GM15510 (cell line): ENCODE results near the gene POFUT1.

Experiments used
- POLR2A ChIP-seq: IDR thresholded peaks from 3 replicates; pipeline ENCODE4 v1.6.1; 2011; ENCODE audit warnings: borderline replicate concordance; ENCODE audit not compliant: insufficient read length; ENCODE audit errors: extremely low read depth

The POFUT1 gene

GRCh38 chr20:32207626-32208498, at the start of gene POFUT1, which contains the start of gene PLAGL2:
TSS of gene POFUT1 (plus strand) at chr20:32207880. CDS start at chr20:32207942, 62 bp downstream.
TSS of gene PLAGL2 (minus strand) at chr20:32207743. CDS start at chr20:32202178, 5,565 bp downstream.
- peak; percentile 92 for TF ChIP-seq POLR2A

GRCh38 chr20:32158351-32158750, 49.3 kb upstream of the POFUT1 start:
- no peak for TF ChIP-seq POLR2A

- TF ChIP-seq POLR2A: no peak
These were observed 48.6 kb upstream of the POFUT1 start for GRCh38 chr20:32158943-32159660.

GRCh38 chr20:32159766-32160221, 47.9 kb upstream of the POFUT1 start:
- TF ChIP-seq POLR2A: no peak

- TF ChIP-seq POLR2A: no peak
These were observed 47.3 kb upstream of the POFUT1 start for GRCh38 chr20:32160341-32160740.

GRCh38 chr20:32162351-32162750, 45.3 kb upstream of the POFUT1 start:
- no peak for TF ChIP-seq POLR2A

GRCh38 chr20:32163951-32164350, 43.7 kb upstream of the POFUT1 start:
- no peak for TF ChIP-seq POLR2A

GRCh38 chr20:32164984-32165735, 42.5 kb upstream of the POFUT1 start:
- no peak for TF ChIP-seq POLR2A

- TF ChIP-seq POLR2A: no peak
These were observed 41.7 kb upstream of the POFUT1 start for GRCh38 chr20:32165836-32166545.

- no peak for TF ChIP-seq POLR2A
These were observed 40.1 kb upstream of the POFUT1 start for GRCh38 chr20:32167552-32167951.

- no peak for TF ChIP-seq POLR2A
These were observed 39.3 kb upstream of the POFUT1 start for GRCh38 chr20:32168184-32168910.

GRCh38 chr20:32179515-32179914, 28.2 kb upstream of the POFUT1 start:
- TF ChIP-seq POLR2A: no peak

GRCh38 chr20:32179934-32180333, 27.7 kb upstream of the POFUT1 start:
- no peak for TF ChIP-seq POLR2A

GRCh38 chr20:32181606-32182005, 26.1 kb upstream of the POFUT1 start:
- no peak for TF ChIP-seq POLR2A

- TF ChIP-seq POLR2A: no peak
These were observed 23.6 kb upstream of the POFUT1 start for GRCh38 chr20:32183947-32184635.
